Muscle of leg (tissue), 16 donors: Measurements from ENCODE around the gene SPTY2D1. TPM values are rescaled to one million over a fixed set of nuclear protein-coding genes. Genes with fewer than 3 reads are reported as not detected.
A peak's percentile ranks its signal among the peaks of the same experiment; 100 is the strongest.
"Not testable (repeated sequence)": the region's sequence is repeated elsewhere in the genome, so short reads cannot be mapped to it uniquely, and the experiment has no call there.

Experiments used
- DNase-seq: peaks from one replicate; pipeline ENCODE4 v3.0.0; 2013
- H3K27ac ChIP-seq: one replicate; pipeline ENCODE4 v1.5.1; 2013; ENCODE audit warnings: mild to moderate bottlenecking, low read length, control low read depth
- H3K27me3 ChIP-seq: one replicate; pipeline ENCODE4 v1.6.1; 2013; ENCODE audit warnings: low read length; ENCODE audit not compliant: control insufficient read depth, insufficient read depth
- H3K36me3 ChIP-seq: one replicate; pipeline ENCODE4 v1.6.1; 2013; ENCODE audit warnings: low read length; ENCODE audit not compliant: control insufficient read depth, insufficient read depth
- H3K4me1 ChIP-seq: one replicate; pipeline ENCODE4 v1.6.1; 2013; ENCODE audit warnings: low read length; ENCODE audit not compliant: control insufficient read depth, insufficient read depth
- H3K4me3 ChIP-seq: one replicate; pipeline ENCODE4 v1.5.1; 2013; ENCODE audit warnings: low read length, control low read depth
- H3K9me3 ChIP-seq: replicated peaks from 2 replicates; pipeline ENCODE4 v1.6.1; 2013; ENCODE audit warnings: low read depth, low read length; ENCODE audit not compliant: control insufficient read depth
- WGBS: methylation state at CpG from one replicate; pipeline ENCODE4 v1.1.5; 2013; ENCODE audit warnings: missing lambda C conversion rate; ENCODE audit not compliant: insufficient coverage; 5-methylcytosine and 5-hydroxymethylcytosine counted together
- long read RNA-seq, 11 donors: transcript quantifications; one replicate each; lab custom pipeline, GENCODE V29; 2026
- polyA plus RNA-seq, 8 donors: library from polyadenylated mRNA; unstranded; fragments of 120-200 nt; gene quantifications; one replicate each; pipeline versions ENCODE4 v1.2.1 to v1.2.3, GENCODE V29; 2013; ENCODE audit warnings: inconsistent platforms in 1 of 8, low replicate concordance in 1 of 8; ENCODE audit not compliant: insufficient read length in 8 of 8, insufficient read depth in 1 of 8
- total RNA-seq: library from RNA; stranded (reverse); fragments of 120-200 nt; gene quantifications from one replicate; pipeline ENCODE4 v1.2.4, GENCODE V29; 2013

The SPTY2D1 gene
- total RNA-seq, result 16.0 TPM
- 10 to 100 TPM; 11.0 to 18.6 (median 15.7) TPM for polyA plus RNA-seq
- long read RNA-seq, donor 1, full-length matches to known transcripts, result 3 of 8 reads
- long read RNA-seq, donor 1, partial matches to known transcripts, result 5 of 8 reads
- long read RNA-seq, donor 1, other reads (novel, unspliced or antisense), result 0 of 8 reads
- long read RNA-seq, donor 2, full-length matches to known transcripts, result 1 of 1 reads
- long read RNA-seq, donor 2, partial matches to known transcripts, result 0 of 1 reads
- long read RNA-seq, donor 2, other reads (novel, unspliced or antisense), result 0 of 1 reads
- long read RNA-seq, donor 3, full-length matches to known transcripts, result 3 of 3 reads
- long read RNA-seq, donor 3, partial matches to known transcripts, result 0 of 3 reads
- long read RNA-seq, donor 3, other reads (novel, unspliced or antisense), result 0 of 3 reads
- long read RNA-seq, donor 4, result 0 reads
- long read RNA-seq, donor 5, full-length matches to known transcripts, result 7 of 12 reads
- long read RNA-seq, donor 5, partial matches to known transcripts, result 5 of 12 reads
- long read RNA-seq, donor 5, other reads (novel, unspliced or antisense), result 0 of 12 reads
- long read RNA-seq, donor 6, full-length matches to known transcripts, result 2 of 18 reads
- long read RNA-seq, donor 6, partial matches to known transcripts, result 16 of 18 reads
- long read RNA-seq, donor 6, other reads (novel, unspliced or antisense), result 0 of 18 reads
- long read RNA-seq, donor 7, full-length matches to known transcripts, result 2 of 8 reads
- long read RNA-seq, donor 7, partial matches to known transcripts, result 6 of 8 reads
- long read RNA-seq, donor 7, other reads (novel, unspliced or antisense), result 0 of 8 reads
- long read RNA-seq, donor 8, result 0 reads
- long read RNA-seq, donor 9, full-length matches to known transcripts, result 2 of 2 reads
- long read RNA-seq, donor 9, partial matches to known transcripts, result 0 of 2 reads
- long read RNA-seq, donor 9, other reads (novel, unspliced or antisense), result 0 of 2 reads
- long read RNA-seq, donor 10, result 0 reads
- long read RNA-seq, donor 11, full-length matches to known transcripts, result 3 of 3 reads
- long read RNA-seq, donor 11, partial matches to known transcripts, result 0 of 3 reads
- long read RNA-seq, donor 11, other reads (novel, unspliced or antisense), result 0 of 3 reads

GRCh38 chr11:18634140-18635032 lies at the start of gene SPTY2D1:
TSS of gene SPTY2D1 (minus strand) at chr11:18634342. CDS start at chr11:18634257, 85 bp downstream.
- Histone ChIP-seq H3K4me1 (peaks cover 9% of the 10 kb centered on the region), H3K4me3 (peak within 1 kb of the TSS; percentile 98), H3K27ac (peak within 1 kb of the TSS; percentile 99), H3K9me3 (no peaks in the 10 kb centered on the region), H3K36me3 (no peaks in the 10 kb centered on the region), H3K27me3 (no peaks in the 10 kb centered on the region)
- DNase-seq, result peak; percentile 100
- WGBS, result 0% methylated on average over 51 of the region's 60 CpGs

- WGBS, result no CpG with 5 or more reads among the region's 3 CpGs
- H3K9me3 ChIP-seq, result no peaks in the 10 kb centered on the region
- no peaks in the 10 kb centered on the region for H3K27me3 ChIP-seq
- no peak for DNase-seq
- H3K4me1 ChIP-seq, result no peaks in the 10 kb centered on the region
- H3K27ac ChIP-seq, result no peak overlapping the region
- H3K36me3 ChIP-seq, result no peaks in the 10 kb centered on the region
- H3K4me3 ChIP-seq, result no peak overlapping the region
Observed at GRCh38 chr11:18682466-18682865, 48.3 kb upstream of the SPTY2D1 start.

- H3K4me3 ChIP-seq, H3K4me1 ChIP-seq, H3K9me3 ChIP-seq, H3K36me3 ChIP-seq, DNase-seq, H3K27me3 ChIP-seq, H3K27ac ChIP-seq: not testable (repeated sequence)
- 80% methylated on average over 1 of the region's 1 CpG for WGBS
Observed at GRCh38 chr11:18681949-18682348, 47.8 kb upstream of the SPTY2D1 start.

GRCh38 chr11:18677560-18677959 lies 43.4 kb upstream of the SPTY2D1 start:
- Histone ChIP-seq H3K4me3 (no peak overlapping the region), H3K27ac (no peak overlapping the region), H3K27me3 (no peaks in the 10 kb centered on the region), H3K36me3 (no peaks in the 10 kb centered on the region), H3K4me1 (no peaks in the 10 kb centered on the region), H3K9me3 (no peaks in the 10 kb centered on the region)
- no CpG with 5 or more reads among the region's 3 CpGs for WGBS
- no peak for DNase-seq

- Histone ChIP-seq H3K4me3 (no peak overlapping the region), H3K4me1 (no peaks in the 10 kb centered on the region), H3K36me3 (no peaks in the 10 kb centered on the region), H3K27ac (no peak overlapping the region), H3K27me3 (no peaks in the 10 kb centered on the region), H3K9me3 (no peaks in the 10 kb centered on the region)
- WGBS, result 83% methylated on average over 1 of the region's 4 CpGs
- no peak for DNase-seq
Observed at GRCh38 chr11:18676803-18677202, 42.7 kb upstream of the SPTY2D1 start.

GRCh38 chr11:18672209-18672608 lies 38.1 kb upstream of the SPTY2D1 start:
- H3K27me3 ChIP-seq, H3K27ac ChIP-seq, H3K4me3 ChIP-seq, H3K9me3 ChIP-seq, DNase-seq, H3K36me3 ChIP-seq, H3K4me1 ChIP-seq: not testable (repeated sequence)
- WGBS, result no CpG with 5 or more reads among the region's 7 CpGs

- H3K27me3 ChIP-seq, result peaks cover 2% of the 10 kb centered on the region
- no peak overlapping the region for H3K27ac ChIP-seq
- H3K4me1 ChIP-seq, result no peaks in the 10 kb centered on the region
- H3K9me3 ChIP-seq, result no peaks in the 10 kb centered on the region
- no peak for DNase-seq
- H3K36me3 ChIP-seq, result no peaks in the 10 kb centered on the region
- 89% methylated on average over 1 of the region's 2 CpGs for WGBS
- H3K4me3 ChIP-seq, result no peak overlapping the region
Observed at GRCh38 chr11:18671246-18671645, 37.1 kb upstream of the SPTY2D1 start.

- no peak overlapping the region for H3K4me3 ChIP-seq
- DNase-seq, result peak; percentile 9
- no peaks in the 10 kb centered on the region for H3K36me3 ChIP-seq
- H3K27ac ChIP-seq, result no peak overlapping the region
- H3K4me1 ChIP-seq, result no peaks in the 10 kb centered on the region
- no peaks in the 10 kb centered on the region for H3K9me3 ChIP-seq
- WGBS, result no CpG with 5 or more reads among the region's 4 CpGs
- H3K27me3 ChIP-seq, result peaks cover 2% of the 10 kb centered on the region
Observed at GRCh38 chr11:18669711-18670110, 35.6 kb upstream of the SPTY2D1 start.

GRCh38 chr11:18669219-18669596 lies 35.1 kb upstream of the SPTY2D1 start:
- no CpG with 5 or more reads among the region's 2 CpGs for WGBS
- Histone ChIP-seq H3K27ac (no peak overlapping the region), H3K36me3 (no peaks in the 10 kb centered on the region), H3K9me3 (no peaks in the 10 kb centered on the region), H3K4me1 (no peaks in the 10 kb centered on the region), H3K27me3 (peaks cover 2% of the 10 kb centered on the region), H3K4me3 (no peak overlapping the region)
- DNase-seq, result peak; percentile 2
